Mesenchymal stem cell (in vitro differentiated cells and primary cell): Measurements from ENCODE around the gene JAKMIP1.

ENCODE experiments used
- DNase-seq: peaks from one replicate; pipeline ENCODE4 v3.0.0-alpha.2; 2013
- H2AFZ ChIP-seq: one replicate; pipeline ENCODE4 v1.6.1; 2013; ENCODE audit warnings: low read depth, mild to moderate bottlenecking, control low read depth, inconsistent platforms, low read length, moderate library complexity
- H2AK5ac ChIP-seq: 2 replicates; pipeline ENCODE4 v1.6.1; 2013; ENCODE audit warnings: low read length, moderate library complexity, mild to moderate bottlenecking, inconsistent platforms; ENCODE audit not compliant: severe bottlenecking
- H2BK120ac ChIP-seq: one replicate; pipeline ENCODE4 v1.6.1; 2013; ENCODE audit warnings: low read depth, mild to moderate bottlenecking, inconsistent platforms, low read length, moderate library complexity
- H2BK12ac ChIP-seq, 2 experiments: one replicate each; pipeline ENCODE4 v1.6.1; 2013; ENCODE audit warnings: inconsistent platforms in 2 of 2, low read length in 2 of 2, mild to moderate bottlenecking in 2 of 2, moderate library complexity in 2 of 2, control low read depth in 1 of 2
- H2BK15ac ChIP-seq: one replicate; pipeline ENCODE4 v1.6.1; 2013; ENCODE audit warnings: mild to moderate bottlenecking, low read depth, inconsistent platforms; ENCODE audit not compliant: poor library complexity, severe bottlenecking
- H2BK5ac ChIP-seq: 2 replicates; pipeline ENCODE4 v1.6.1; 2013; ENCODE audit warnings: low read depth, mild to moderate bottlenecking, low read length, control low read depth, inconsistent platforms; ENCODE audit not compliant: poor library complexity, severe bottlenecking
- H3K14ac ChIP-seq, 2 experiments: one replicate each; pipeline ENCODE4 v1.6.1; 2013; ENCODE audit warnings: inconsistent platforms in 2 of 2, low read length in 2 of 2, control low read depth in 1 of 2, mild to moderate bottlenecking in 1 of 2, moderate library complexity in 1 of 2
- H3K18ac ChIP-seq, 2 experiments: one replicate each; pipeline ENCODE4 v1.6.1; 2013; ENCODE audit warnings: inconsistent platforms in 2 of 2, low read length in 2 of 2, control low read depth in 1 of 2, low read depth in 1 of 2, mild to moderate bottlenecking in 1 of 2
- H3K23ac ChIP-seq, 2 experiments: one replicate each; pipeline ENCODE4 v1.6.1; 2013; ENCODE audit warnings: inconsistent platforms in 2 of 2, low read length in 2 of 2, mild to moderate bottlenecking in 2 of 2, moderate library complexity in 2 of 2, control low read depth in 1 of 2
- H3K27ac ChIP-seq: 2 replicates; pipeline ENCODE4 v1.5.1; 2013; ENCODE audit warnings: mild to moderate bottlenecking, moderate library complexity, low read length, control low read depth, inconsistent platforms; ENCODE audit not compliant: poor library complexity, severe bottlenecking
- H3K27me3 ChIP-seq, 2 experiments: 2 replicates each; pipeline versions ENCODE4 v1.6.1 to v1.7.0; 2013; ENCODE audit warnings: low read length in 2 of 2, mild to moderate bottlenecking in 2 of 2, moderate library complexity in 2 of 2, control low read depth in 1 of 2, inconsistent platforms in 1 of 2; ENCODE audit not compliant: control insufficient read depth in 1 of 2, insufficient read depth in 1 of 2
- H3K36me3 ChIP-seq, 2 experiments: 2 replicates each; pipeline versions ENCODE4 v1.6.1 to v1.7.0; 2013; ENCODE audit warnings: low read length in 2 of 2, control low read depth in 1 of 2, inconsistent platforms in 1 of 2, low read depth in 1 of 2, mild to moderate bottlenecking in 1 of 2; ENCODE audit not compliant: insufficient read depth in 2 of 2, control insufficient read depth in 1 of 2
- H3K4ac ChIP-seq, 2 experiments: one replicate each; pipeline ENCODE4 v1.6.1; 2013; ENCODE audit warnings: inconsistent platforms in 2 of 2, low read length in 2 of 2, mild to moderate bottlenecking in 2 of 2, moderate library complexity in 2 of 2, control low read depth in 1 of 2, low read depth in 1 of 2
- H3K4me1 ChIP-seq: 2 replicates; pipeline ENCODE4 v1.6.1; 2013; ENCODE audit warnings: low read depth, low read length, control low read depth; ENCODE audit not compliant: control insufficient read depth, insufficient read depth
- H3K4me2 ChIP-seq: 2 replicates; pipeline ENCODE4 v1.6.1; 2013; ENCODE audit warnings: low read length, mild to moderate bottlenecking, inconsistent platforms; ENCODE audit not compliant: poor library complexity, severe bottlenecking
- H3K4me3 ChIP-seq, 2 experiments: 2 replicates each; pipeline versions ENCODE4 v1.5.1 to v1.7.0; 2013; ENCODE audit warnings: low read length in 2 of 2, mild to moderate bottlenecking in 2 of 2, control low read depth in 1 of 2, low read depth in 1 of 2; ENCODE audit not compliant: insufficient read depth in 1 of 2
- H3K79me1 ChIP-seq: replicated peaks from 2 replicates; pipeline ENCODE4 v1.6.1; 2013; ENCODE audit warnings: mild to moderate bottlenecking, control low read depth, low read length, inconsistent platforms; ENCODE audit not compliant: poor library complexity, severe bottlenecking
- H3K9ac ChIP-seq: 2 replicates; pipeline ENCODE4 v1.7.0; 2013; ENCODE audit warnings: mild to moderate bottlenecking, low read length, moderate library complexity
- H3K9me3 ChIP-seq: 2 replicates; pipeline ENCODE4 v1.7.0; 2013; ENCODE audit warnings: mild to moderate bottlenecking, low read length; ENCODE audit not compliant: control insufficient read depth
- H4K8ac ChIP-seq: one replicate; pipeline ENCODE4 v1.6.1; 2013; ENCODE audit warnings: inconsistent platforms, mild to moderate bottlenecking, low read length, moderate library complexity
- H4K91ac ChIP-seq: one replicate; pipeline ENCODE4 v1.6.1; 2013; ENCODE audit warnings: mild to moderate bottlenecking, low read length, inconsistent platforms
- WGBS: methylation state at CpG from one replicate; pipeline ENCODE4 v1.1.7; 2013; ENCODE audit warnings: mixed read lengths; 5-methylcytosine and 5-hydroxymethylcytosine counted together

The JAKMIP1 gene

DNA sequence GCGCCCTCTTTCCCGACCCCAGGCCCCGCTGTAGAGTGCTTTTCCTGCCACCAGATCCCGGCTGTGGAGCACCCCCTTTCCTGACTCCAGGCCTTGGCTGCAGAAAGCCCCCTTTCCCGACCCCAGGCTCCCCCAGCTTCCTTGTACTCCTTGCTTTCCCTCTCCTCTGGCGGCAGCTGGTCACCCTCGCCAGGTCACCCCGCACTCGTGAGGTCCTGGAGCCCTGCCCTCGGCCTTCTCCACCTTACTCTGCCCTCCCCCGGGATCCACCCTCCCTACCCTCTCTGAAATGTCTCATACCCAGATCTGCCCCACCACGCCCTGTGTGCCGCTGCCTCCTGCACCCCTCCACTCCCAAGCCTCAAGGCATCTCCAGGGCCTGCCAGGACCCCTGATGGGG is 157.2 kb downstream of the JAKMIP1 start:
- no peak overlapping the region for H3K14ac ChIP-seq
- no peaks in the 10 kb centered on the region for H3K79me1 ChIP-seq
- DNase-seq, result no peak
- H2BK120ac ChIP-seq, result no peak overlapping the region
- H3K9ac ChIP-seq, result no peak overlapping the region
- H3K4me2 ChIP-seq, result no peak overlapping the region
- H4K8ac ChIP-seq, result no peak overlapping the region
- H2AFZ ChIP-seq, result no peak overlapping the region
- no peak overlapping the region for H2BK12ac ChIP-seq
- WGBS, result 81% methylated on average over 13 of the region's 13 CpGs
- no peak overlapping the region for H3K27ac ChIP-seq
- no peak overlapping the region for H3K18ac ChIP-seq
- H3K36me3 ChIP-seq, result no peaks in the 10 kb centered on the region
- H2BK15ac ChIP-seq, result no peak overlapping the region
- H2BK5ac ChIP-seq, result no peak overlapping the region
- no peak overlapping the region for H3K4me3 ChIP-seq
- no peak overlapping the region for H3K23ac ChIP-seq
- H4K91ac ChIP-seq, result no peak overlapping the region
- no peak overlapping the region for H2AK5ac ChIP-seq
- H3K27me3 ChIP-seq, result peaks cover 0 to 26% of the 10 kb centered on the region in 2 experiments
- H3K4ac ChIP-seq, result no peak overlapping the region
- no peaks in the 10 kb centered on the region for H3K4me1 ChIP-seq
- no peaks in the 10 kb centered on the region for H3K9me3 ChIP-seq

DNA sequence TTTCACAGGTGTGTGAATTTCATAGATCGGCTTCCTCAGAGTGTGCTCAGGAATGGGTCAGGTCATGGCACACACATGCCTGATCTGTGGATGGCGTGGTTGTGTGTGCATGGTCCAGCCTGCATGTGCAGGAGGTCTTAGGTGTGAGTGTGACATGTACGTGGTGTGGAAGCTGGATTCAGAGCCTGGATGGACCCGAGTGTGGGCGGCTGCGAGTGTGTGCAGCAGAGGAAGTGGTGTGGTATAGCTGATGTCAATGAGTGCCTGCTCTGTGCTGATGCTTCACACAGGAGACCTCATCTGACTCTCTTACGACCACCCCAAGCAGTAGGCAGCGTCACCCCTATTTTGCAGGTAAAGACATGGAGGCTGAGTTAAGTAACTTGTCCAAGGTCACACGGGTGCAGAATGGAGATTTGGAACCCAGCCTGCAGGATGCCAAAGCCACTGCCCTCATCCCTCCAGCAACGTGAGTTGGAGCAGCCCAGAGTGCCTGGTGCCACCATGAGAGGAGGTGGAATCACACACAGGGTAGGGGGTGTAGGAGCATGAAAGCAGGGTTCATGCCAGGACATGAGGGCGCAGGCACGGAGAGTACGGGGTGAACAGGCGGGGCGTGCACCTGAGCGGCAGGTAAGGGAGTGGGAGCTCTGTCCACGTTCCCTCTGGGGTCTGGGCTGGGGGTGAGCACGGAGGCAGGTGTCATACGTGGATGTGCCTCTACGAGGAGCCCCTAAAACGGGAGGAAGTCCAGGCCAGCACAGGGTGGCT is 157.9 kb downstream of the JAKMIP1 start:
- Histone ChIP-seq H4K8ac (no peak overlapping the region), H3K36me3 (no peaks in the 10 kb centered on the region), H3K4ac (no peak overlapping the region), H4K91ac (no peak overlapping the region), H3K23ac (no peak overlapping the region), H3K27ac (no peak overlapping the region), H2AFZ (no peak overlapping the region), H2BK5ac (no peak overlapping the region), H2BK12ac (no peak overlapping the region), H2BK120ac (no peak overlapping the region), H3K18ac (no peak overlapping the region), H3K4me3 (no peak overlapping the region), H3K79me1 (no peaks in the 10 kb centered on the region), H3K9me3 (no peaks in the 10 kb centered on the region), H3K9ac (no peak overlapping the region), H3K27me3 (peaks cover 0 to 26% of the 10 kb centered on the region in 2 experiments), H3K14ac (no peak overlapping the region), H3K4me1 (no peaks in the 10 kb centered on the region), H2AK5ac (no peak overlapping the region), H3K4me2 (no peak overlapping the region), H2BK15ac (no peak overlapping the region)
- no peak for DNase-seq
- 79% methylated on average over 21 of the region's 21 CpGs for WGBS

DNA sequence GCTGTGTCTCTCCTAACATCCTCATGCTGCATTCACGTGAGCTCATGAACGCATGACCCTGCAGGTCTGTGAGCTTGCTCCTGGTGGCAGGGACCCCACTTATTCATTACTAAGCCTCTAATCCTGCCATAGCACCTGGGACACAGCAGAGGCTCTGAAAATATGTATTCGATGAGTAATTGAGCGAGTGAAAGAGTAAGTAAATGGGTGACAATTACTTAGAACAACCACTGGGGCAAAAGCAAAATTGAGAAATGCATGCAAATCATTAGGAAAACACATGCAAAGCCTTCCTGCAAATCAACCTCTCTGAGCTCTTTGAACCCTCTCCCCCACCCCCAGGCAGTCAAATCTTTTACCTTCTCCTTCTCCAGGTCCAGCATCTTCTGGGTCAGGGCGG is 158.5 kb downstream of the JAKMIP1 start:
- Histone ChIP-seq H3K14ac (no peak overlapping the region), H3K4me1 (no peaks in the 10 kb centered on the region), H3K27ac (no peak overlapping the region), H4K91ac (no peak overlapping the region), H3K23ac (no peak overlapping the region), H3K4me2 (no peak overlapping the region), H3K27me3 (peaks cover 0 to 26% of the 10 kb centered on the region in 2 experiments), H3K4ac (no peak overlapping the region), H3K18ac (no peak overlapping the region), H3K9me3 (no peaks in the 10 kb centered on the region), H2BK5ac (no peak overlapping the region), H3K79me1 (no peaks in the 10 kb centered on the region), H3K9ac (no peak overlapping the region), H2BK15ac (no peak overlapping the region), H2BK12ac (no peak overlapping the region), H2BK120ac (no peak overlapping the region), H3K4me3 (no peak overlapping the region), H2AK5ac (no peak overlapping the region), H3K36me3 (no peaks in the 10 kb centered on the region), H4K8ac (no peak overlapping the region), H2AFZ (no peak overlapping the region)
- 88% methylated on average over 3 of the region's 5 CpGs for WGBS
- no peak for DNase-seq

DNA sequence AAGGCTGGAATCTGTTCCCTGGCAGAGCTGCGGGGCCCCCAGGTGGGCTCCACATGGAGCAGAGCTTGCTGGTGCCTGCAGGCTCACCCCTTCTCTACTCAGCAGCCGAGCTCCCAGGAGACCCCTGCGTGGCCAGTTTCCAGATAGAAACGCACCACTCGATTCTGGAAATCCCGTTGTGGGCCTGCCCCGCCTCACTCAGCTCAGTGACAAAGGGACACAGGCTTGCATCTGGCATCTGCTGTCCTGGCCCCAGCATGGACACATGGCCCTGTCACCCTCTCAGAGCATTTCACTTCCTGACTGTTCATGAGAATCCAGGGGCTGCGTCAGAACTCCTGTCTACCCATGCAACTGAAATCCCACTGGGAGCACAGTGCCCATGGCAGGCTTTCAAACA is 161.6 kb downstream of the JAKMIP1 start:
- Histone ChIP-seq H3K27ac (no peak overlapping the region), H2BK5ac (no peak overlapping the region), H3K4ac (no peak overlapping the region), H4K8ac (no peak overlapping the region), H2BK12ac (no peak overlapping the region), H3K18ac (no peak overlapping the region), H2AK5ac (no peak overlapping the region), H3K4me2 (no peak overlapping the region), H3K36me3 (no peaks in the 10 kb centered on the region), H3K9ac (no peak overlapping the region), H3K4me1 (no peaks in the 10 kb centered on the region), H3K14ac (no peak overlapping the region), H3K27me3 (peaks cover 0 to 15% of the 10 kb centered on the region in 2 experiments), H3K79me1 (no peaks in the 10 kb centered on the region), H3K9me3 (peaks cover 3% of the 10 kb centered on the region), H3K4me3 (no peak overlapping the region), H3K23ac (no peak overlapping the region), H2BK15ac (no peak overlapping the region), H2AFZ (no peak overlapping the region), H2BK120ac (no peak overlapping the region), H4K91ac (no peak overlapping the region)
- DNase-seq, result no peak
- WGBS, result 89% methylated on average over 8 of the region's 8 CpGs
